Measurements from ENCODE around the gene MAP3K19. TPM values are rescaled to one million over a fixed set of nuclear protein-coding genes. Genes with fewer than 3 reads are reported as not detected.
"Not testable (repeated sequence)": the region's sequence is repeated elsewhere in the genome, so short reads cannot be mapped to it uniquely, and the experiment has no call there.

Gene MAP3K19
- total RNA-seq, 4 donors from 2014 or later: not detected

- no peak for TF ChIP-seq EP300 (IDR thresholded peaks at IDR 0.05)
- no peak for TF ChIP-seq CTCF (IDR thresholded peaks at IDR 0.05)
- no peak for TF ChIP-seq POLR2A (IDR thresholded peaks at IDR 0.05)
- no peak for TF ChIP-seq POLR2AphosphoS5 (IDR thresholded peaks at IDR 0.05)
- WGBS, 2 donors (ENCODE audit: low coverage in 1 of 2): 33 to 40% methylated on average over 1 of the region's 3 CpGs
- ATAC-seq: no peak
Measured at GRCh38 chr2:134976074-134976702, 71.1 kb downstream of the MAP3K19 start.

GRCh38 chr2:134975281-134976009 is 71.8 kb downstream of the MAP3K19 start:
- 76% methylated on average over 2 of the region's 6 CpGs; no CpG with 5 or more reads in 1 of the 2 donors for WGBS, 2 donors (ENCODE audit: low coverage in 1 of 2)
- Histone ChIP-seq H3K36me3 (no peaks in the 10 kb centered on the region), H3K4me1 (no peaks in the 10 kb centered on the region), H3K27ac (no peak overlapping the region), H3K4me3 (no peak overlapping the region), H3K9me3 (peaks cover 0 to 7% (median 0%) of the 10 kb centered on the region in 3 donors), H3K27me3 (no peaks in the 10 kb centered on the region)
- ATAC-seq: no peak
- TF ChIP-seq POLR2A (IDR thresholded peaks at IDR 0.05) (no peak), EP300 (IDR thresholded peaks at IDR 0.05) (no peak), POLR2AphosphoS5 (IDR thresholded peaks at IDR 0.05) (no peak), CTCF (IDR thresholded peaks at IDR 0.05) (no peak)

More at GRCh38 chr2:134976074-134976702, 71.1 kb downstream of the MAP3K19 start:
- H3K36me3 ChIP-seq: no peaks in the 10 kb centered on the region
- no peak overlapping the region for H3K27ac ChIP-seq
- no peaks in the 10 kb centered on the region for H3K4me1 ChIP-seq
- H3K4me3 ChIP-seq: no peak overlapping the region
- H3K27me3 ChIP-seq: no peaks in the 10 kb centered on the region
- H3K9me3 ChIP-seq: peaks cover 0 to 7% (median 0%) of the 10 kb centered on the region in 3 donors

GRCh38 chr2:134973241-134974138 is 73.8 kb downstream of the MAP3K19 start:
- H3K4me1 ChIP-seq: no peaks in the 10 kb centered on the region
- H3K27ac ChIP-seq: no peak overlapping the region
- no peak for ATAC-seq
- 78 to 100% methylated on average over 1 to 2 of the region's 2 CpGs for WGBS, 2 donors (ENCODE audit: low coverage in 1 of 2)
- no peak for TF ChIP-seq POLR2A (IDR thresholded peaks at IDR 0.05)
- no peak for TF ChIP-seq POLR2AphosphoS5 (IDR thresholded peaks at IDR 0.05)
- no peak for TF ChIP-seq CTCF (IDR thresholded peaks at IDR 0.05)
- no peak for TF ChIP-seq EP300 (IDR thresholded peaks at IDR 0.05)
- no peak overlapping the region for H3K4me3 ChIP-seq
- H3K27me3 ChIP-seq: no peaks in the 10 kb centered on the region
- H3K9me3 ChIP-seq: peaks cover 0 to 7% (median 0%) of the 10 kb centered on the region in 3 donors
- no peaks in the 10 kb centered on the region for H3K36me3 ChIP-seq

GRCh38 chr2:134967166-134967565 is 80.1 kb downstream of the MAP3K19 start:
- H3K36me3 ChIP-seq, H3K27ac ChIP-seq, ATAC-seq, H3K4me1 ChIP-seq, H3K4me3 ChIP-seq, H3K27me3 ChIP-seq, H3K9me3 ChIP-seq: not testable (repeated sequence)
- 67 to 73% methylated on average over 4 of the region's 10 CpGs for WGBS, 2 donors (ENCODE audit: low coverage in 1 of 2)

GRCh38 chr2:134957477-134957876 is 89.8 kb downstream of the MAP3K19 start:
- H3K4me1 ChIP-seq: no peaks in the 10 kb centered on the region
- ATAC-seq: no peak
- no peaks in the 10 kb centered on the region for H3K27me3 ChIP-seq
- peaks cover 6 to 50% of the 10 kb centered on the region in 2 donors for H3K36me3 ChIP-seq
- 89 to 92% methylated on average over 5 of the region's 5 CpGs for WGBS, 2 donors (ENCODE audit: low coverage in 1 of 2)
- no peaks in the 10 kb centered on the region for H3K9me3 ChIP-seq
- no peak overlapping the region for H3K27ac ChIP-seq
- TF ChIP-seq CTCF (IDR thresholded peaks at IDR 0.05): no peak
- no peak for TF ChIP-seq EP300 (IDR thresholded peaks at IDR 0.05)
- TF ChIP-seq POLR2A (IDR thresholded peaks at IDR 0.05): no peak
- TF ChIP-seq POLR2AphosphoS5 (IDR thresholded peaks at IDR 0.05): no peak
- H3K4me3 ChIP-seq: no peak overlapping the region
